GM12878 (cell line): ENCODE measurements around the gene ACTA2. TPM values are rescaled to one million over a fixed set of nuclear protein-coding genes. Genes with fewer than 3 reads are reported as not detected.

Experiments
- ATF3 ChIP-seq: IDR thresholded peaks from 2 replicates; pipeline ENCODE4 v1.6.1; 2011; ENCODE audit warnings: low read depth, mild to moderate bottlenecking, low read length, moderate library complexity, borderline replicate concordance; ENCODE audit errors: extremely low read depth
- JUND ChIP-seq: IDR thresholded peaks from 2 replicates; pipeline ENCODE4 v1.6.1; 2012; ENCODE audit warnings: low read depth, mild to moderate bottlenecking, low read length, improper control_type of control experiment, moderate library complexity
- NKRF ChIP-seq: fragments of 450-650 bp; conservative IDR thresholded peaks from 2 replicates; pipeline ENCODE4 v1.6.1; 2017; ENCODE audit warnings: mild to moderate bottlenecking, moderate library complexity
- ZBTB11 ChIP-seq: fragments of 450-650 bp; formaldehyde crosslinking; IDR thresholded peaks from 2 replicates; pipeline ENCODE4 v1.5.0; 2022; ENCODE audit warnings: mild to moderate bottlenecking, missing genetic modification characterization
- ZNF24 ChIP-seq: fragments of 450-650 bp; IDR thresholded peaks from 2 replicates; pipeline ENCODE4 v1.6.1; 2017; ENCODE audit warnings: antibody characterized with exemption, mild to moderate bottlenecking
- polyA plus RNA-seq, 11 experiments: library from polyadenylated mRNA; depleted of rRNA in 4 of 11; unstranded in 6 of 11; stranded (reverse) in 5 of 11; fragments of >200 nt; fragmentation: Nextera tagmentation in 4 of 11; fragmentation: Illumina TruSeq in 1 of 11; extraction: Ambion mirVana in 4 of 11; extraction: Trizol in 1 of 11; gene quantifications; 1 replicate in 1 of 11; 2 replicates in 10 of 11; pipeline versions ENCODE4 v1.2.1 to v1.2.3, GENCODE V29; 2011 to 2016; ENCODE audit warnings: inconsistent platforms in 2 of 11, missing spikeins in 2 of 11, low read depth in 1 of 11
- total RNA-seq, 4 experiments: library from RNA; depleted of rRNA in 3 of 4; stranded (reverse); fragments of >200 nt in 3 of 4; fragmentation: Illumina TruSeq in 1 of 4; extraction: Trizol in 1 of 4; gene quantifications; 2 replicates each; pipeline versions ENCODE4 v1.2.1 to v1.2.3, GENCODE V29; 2013 to 2021

ACTA2 gene
- total and polyA plus RNA-seq, 10 of the 15 experiments (the other 5 are each of a cell fraction or from before 2014, with no cell fraction given), result 7.4 to 78.2 (median 32.4) TPM

- TF ChIP-seq ZNF24, result no peak
- no peak for TF ChIP-seq ZBTB11 (CRISPR knock-in tag)
- 0 out of 2 replicates have a peak, but pooled peaks have one; percentile 36 for TF ChIP-seq NKRF
- TF ChIP-seq ATF3, result no peak
- no peak for TF ChIP-seq JUND
These were observed 41.4 kb upstream of the ACTA2 start (continued) for GRCh38 chr10:88994019-88994418.
